Measurements from ENCODE around the gene PRR23E.

DNA sequence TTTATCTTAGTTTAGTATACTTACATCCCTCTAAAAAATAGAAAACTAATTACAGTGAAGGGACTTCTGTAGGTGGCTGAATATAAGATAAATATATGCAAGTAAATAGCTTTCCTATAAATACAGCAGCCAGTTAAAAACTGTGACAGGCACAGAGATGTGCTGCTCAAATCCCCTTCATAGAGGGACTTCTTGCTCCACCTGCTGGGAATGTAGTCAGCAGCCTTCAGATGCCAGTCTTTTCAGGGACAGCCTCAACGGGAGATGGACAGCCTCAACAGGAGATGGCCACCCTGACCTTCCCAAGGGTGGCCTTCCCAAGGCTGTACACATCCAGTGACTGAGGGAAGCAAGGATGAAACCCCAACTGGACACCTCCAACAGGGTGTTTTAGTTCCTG lies 15.7 kb upstream of the PRR23E start:
- peak in 3 of 6 experiments; percentile 13 to 25 (median 24) for TF ChIP-seq CTCF (IDR thresholded peaks at IDR 0.05)
- no peak for TF ChIP-seq POLR2A (IDR thresholded peaks at IDR 0.05)

Measured in esophagus squamous epithelium (tissue), 4 donors.